Measurements from ENCODE around the gene NFIX.

The NFIX gene

DNA sequence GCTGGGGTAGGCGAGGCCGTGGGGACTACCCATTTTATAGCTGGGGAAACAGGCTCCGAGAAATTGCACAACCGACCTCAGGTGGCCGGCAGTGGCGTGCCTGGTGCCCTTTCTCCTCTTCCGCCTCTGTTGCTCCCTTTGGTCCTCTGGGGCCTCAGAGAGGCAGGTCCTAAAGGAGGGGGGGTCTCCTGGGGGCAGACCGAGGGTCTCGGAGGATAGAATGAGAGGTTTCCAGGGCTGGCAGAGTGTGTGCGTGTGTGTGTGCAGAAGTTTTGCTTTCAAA lies 143.6 kb downstream of the NFIX start:
- no peak overlapping the region for H3K27ac ChIP-seq
- TF ChIP-seq, protein P1, sequence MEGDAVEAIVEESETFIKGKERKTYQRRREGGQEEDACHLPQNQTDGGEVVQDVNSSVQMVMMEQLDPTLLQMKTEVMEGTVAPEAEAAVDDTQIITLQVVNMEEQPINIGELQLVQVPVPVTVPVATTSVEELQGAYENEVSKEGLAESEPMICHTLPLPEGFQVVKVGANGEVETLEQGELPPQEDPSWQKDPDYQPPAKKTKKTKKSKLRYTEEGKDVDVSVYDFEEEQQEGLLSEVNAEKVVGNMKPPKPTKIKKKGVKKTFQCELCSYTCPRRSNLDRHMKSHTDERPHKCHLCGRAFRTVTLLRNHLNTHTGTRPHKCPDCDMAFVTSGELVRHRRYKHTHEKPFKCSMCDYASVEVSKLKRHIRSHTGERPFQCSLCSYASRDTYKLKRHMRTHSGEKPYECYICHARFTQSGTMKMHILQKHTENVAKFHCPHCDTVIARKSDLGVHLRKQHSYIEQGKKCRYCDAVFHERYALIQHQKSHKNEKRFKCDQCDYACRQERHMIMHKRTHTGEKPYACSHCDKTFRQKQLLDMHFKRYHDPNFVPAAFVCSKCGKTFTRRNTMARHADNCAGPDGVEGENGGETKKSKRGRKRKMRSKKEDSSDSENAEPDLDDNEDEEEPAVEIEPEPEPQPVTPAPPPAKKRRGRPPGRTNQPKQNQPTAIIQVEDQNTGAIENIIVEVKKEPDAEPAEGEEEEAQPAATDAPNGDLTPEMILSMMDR (conservative IDR thresholded peaks at IDR 0.05): no peak

DNA sequence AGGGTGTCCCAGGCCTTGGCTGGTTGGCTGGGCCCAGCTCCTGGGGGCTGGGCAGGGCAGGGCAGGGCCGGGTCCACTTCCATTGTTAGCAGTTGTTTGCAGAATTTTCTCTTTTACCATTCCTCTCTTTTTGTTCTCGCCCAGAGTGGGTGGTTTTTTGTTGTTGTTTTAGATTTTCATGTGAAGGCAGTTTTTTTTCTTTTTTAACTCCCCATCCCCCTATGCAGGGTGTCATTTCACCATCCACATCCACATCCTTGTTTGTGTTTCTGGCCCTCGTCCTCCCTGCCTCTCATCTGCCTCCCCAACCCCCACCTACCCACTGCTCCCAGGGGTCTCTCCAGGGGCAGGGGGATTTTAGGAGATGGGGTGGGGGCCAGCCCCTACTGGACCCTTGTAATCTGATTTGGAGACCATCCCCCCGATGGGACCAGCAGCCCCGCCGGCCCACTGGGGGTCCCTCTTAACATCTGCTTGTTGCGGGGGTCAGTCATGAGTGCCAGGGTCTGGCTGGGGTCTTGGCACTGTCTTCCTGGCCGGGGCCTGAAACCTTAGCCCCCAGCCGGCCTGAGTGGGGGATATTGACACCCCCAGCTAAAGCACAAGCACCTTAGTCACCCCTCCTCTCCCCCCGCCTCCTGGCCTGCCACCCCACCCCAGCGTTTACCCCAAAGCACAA lies 144.5 kb downstream of the NFIX start:
- TF ChIP-seq, protein P1 (conservative IDR thresholded peaks at IDR 0.05): no peak
- H3K27ac ChIP-seq: no peak overlapping the region

DNA sequence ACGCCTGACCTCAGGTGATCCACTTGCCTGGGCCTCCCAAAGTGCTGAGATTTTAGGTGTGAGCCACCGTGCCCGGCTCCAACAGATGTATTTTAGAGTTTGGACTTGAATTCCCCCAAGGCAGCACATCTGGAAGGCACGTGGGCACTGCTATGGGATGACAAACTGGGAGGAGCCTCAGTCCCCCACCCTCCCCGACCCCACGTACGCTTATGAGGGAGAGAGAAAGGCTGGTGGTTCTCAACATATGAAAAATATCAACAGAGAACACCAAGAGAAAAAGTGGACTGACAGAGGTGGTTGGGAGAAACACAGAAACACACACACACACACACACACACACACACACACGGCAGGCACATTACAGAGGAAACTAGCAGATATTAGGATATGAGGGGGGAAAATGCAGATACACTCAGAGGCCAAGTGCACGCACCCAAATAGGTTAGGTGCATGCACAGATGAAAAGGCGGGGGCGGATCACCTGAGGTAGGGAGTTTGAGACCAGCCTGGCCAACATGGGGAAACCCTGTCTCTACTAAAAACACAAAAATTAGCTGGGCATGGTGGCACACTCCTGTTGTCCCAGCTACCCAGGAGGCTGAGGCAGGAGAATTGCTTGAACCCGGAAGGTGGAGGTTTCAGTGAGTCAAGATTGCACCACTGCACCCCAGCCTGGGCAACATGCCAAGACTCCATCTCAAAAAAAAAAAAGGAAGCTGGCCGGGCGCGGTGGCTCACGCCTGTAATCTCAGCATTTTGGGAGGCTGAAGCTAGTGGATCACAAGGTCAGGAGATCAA lies 151.7 kb downstream of the NFIX start:
- H3K27ac ChIP-seq: no peak overlapping the region
- TF ChIP-seq, protein P1 (conservative IDR thresholded peaks at IDR 0.05): no peak
